ENCODE data around the gene CPLX3.
A peak's percentile ranks its signal among the peaks of the same experiment; 100 is the strongest.
"Not testable (repeated sequence)": the region's sequence is repeated elsewhere in the genome, so short reads cannot be mapped to it uniquely, and the experiment has no call there.

CPLX3 gene

DNA sequence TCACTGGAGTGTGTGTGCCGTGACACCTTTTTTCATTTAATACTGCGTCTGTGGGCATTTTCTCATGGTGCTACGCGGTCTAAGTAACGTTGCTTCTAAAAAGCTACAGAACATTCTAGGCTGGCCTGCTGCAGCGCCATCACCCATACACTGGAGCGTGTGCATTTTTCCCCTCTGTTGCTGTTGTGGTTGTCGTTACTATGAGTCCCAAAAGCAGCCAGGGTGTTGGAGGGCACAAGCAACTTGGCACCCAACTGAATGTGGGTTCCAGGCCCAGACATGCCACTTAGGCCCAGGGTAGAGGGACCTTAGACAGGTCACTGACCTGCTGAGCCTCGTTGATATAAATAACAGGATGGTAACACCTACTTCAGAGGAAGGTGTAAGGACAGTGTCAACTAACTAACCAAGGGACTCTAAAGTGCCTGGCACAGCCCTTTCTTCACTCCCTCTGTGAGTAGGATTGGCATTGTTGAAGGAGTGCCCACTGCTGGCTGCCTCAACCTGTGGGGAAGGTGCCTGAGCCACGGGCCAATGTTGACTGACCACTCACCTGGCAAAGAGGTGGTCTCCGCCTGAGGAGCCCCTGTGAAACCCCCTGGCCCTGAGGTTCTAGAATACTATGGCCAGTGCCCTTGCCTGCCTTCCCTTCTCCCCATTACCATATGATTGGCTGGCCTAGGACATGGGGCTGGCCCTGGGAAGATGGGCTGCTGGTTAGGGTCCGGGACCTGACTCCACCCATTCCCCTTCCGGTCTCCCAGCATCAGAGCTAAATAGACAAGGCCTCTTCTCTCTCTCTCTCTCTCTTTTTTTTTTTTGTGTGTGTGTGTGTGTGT lies 41.0 kb upstream of the CPLX3 start:
- Histone ChIP-seq H4K12ac (ENCODE audit: low read depth, low read length) (no peak overlapping the region), H3K4me1 (ENCODE audit: control insufficient read depth in 1 of 2, insufficient read depth in 2 of 2, low read length in 2 of 2) (peaks cover 18 to 23% of the 10 kb centered on the region in 2 experiments), H3K36me3 (ENCODE audit: control insufficient read depth in 1 of 2, insufficient read depth in 2 of 2, low read length in 2 of 2) (peaks cover 3 to 8% of the 10 kb centered on the region in 2 experiments), H3K27ac (ENCODE audit: low read depth, low read length) (no peak overlapping the region), H2BK12ac (ENCODE audit: low read length) (no peak overlapping the region), H3K79me1 (ENCODE audit: low read length) (peaks cover 7% of the 10 kb centered on the region), H3K23ac (ENCODE audit: low read length) (no peak overlapping the region), H2AK5ac (ENCODE audit: low read length) (no peak overlapping the region), H3K27me3 (ENCODE audit: insufficient read depth, low read length) (no peaks in the 10 kb centered on the region), H3K4me2 (ENCODE audit: low read length) (no peak overlapping the region), H3K4ac (ENCODE audit: low read depth, low read length) (no peak overlapping the region), H3K9me3 (ENCODE audit: insufficient read depth, low read depth, low read length) (no peaks in the 10 kb centered on the region), H4K8ac (ENCODE audit: low read depth, low read length) (no peak overlapping the region), H2AFZ (ENCODE audit: insufficient read depth, low read length, poor library complexity) (no peak overlapping the region), H3K18ac (ENCODE audit: low read length) (no peak overlapping the region), H4K91ac (ENCODE audit: low read depth, low read length) (no peak overlapping the region), H3K14ac (ENCODE audit: low read length) (no peak overlapping the region), H2BK5ac (ENCODE audit: low read depth, low read length, poor library complexity) (no peak overlapping the region), H3K79me2 (ENCODE audit: control insufficient read depth, insufficient read depth, low read length, poor library complexity) (peaks cover 10% of the 10 kb centered on the region), H2BK120ac (ENCODE audit: insufficient read depth, low read length, poor library complexity) (no peak overlapping the region), H3K4me3 (ENCODE audit: low read depth, low read length) (peak overlapping the region; percentile 19), H3K9ac (ENCODE audit: low read length) (no peak overlapping the region)
- WGBS (ENCODE audit: extremely low coverage, insufficient coverage, insufficient read length), result no CpG with 5 or more reads among the region's 13 CpGs
- no peak for DNase-seq

DNA sequence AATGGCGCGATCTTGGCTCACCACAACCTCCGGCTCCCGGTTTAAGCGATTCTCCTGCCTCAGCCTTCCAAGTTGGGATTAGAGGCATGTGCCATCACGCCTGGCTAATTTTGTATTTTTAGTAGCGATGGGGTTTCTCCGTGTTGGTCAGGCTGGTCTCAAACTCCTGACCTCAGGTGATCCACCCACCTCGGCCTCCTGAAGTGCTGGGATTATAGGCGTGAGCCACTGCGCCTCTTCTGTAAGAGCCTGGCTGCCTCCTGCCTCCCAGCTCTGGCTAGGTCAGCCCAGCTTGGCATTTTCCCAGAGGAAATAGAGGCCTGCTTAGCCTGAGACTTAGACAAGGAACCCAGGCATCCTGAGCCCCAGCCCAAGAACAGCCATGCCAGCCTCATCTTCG lies 40.3 kb upstream of the CPLX3 start:
- not testable (repeated sequence) for H3K79me1 ChIP-seq (ENCODE audit: low read length); H4K8ac ChIP-seq (ENCODE audit: low read depth, low read length); H3K18ac ChIP-seq (ENCODE audit: low read length); H3K4ac ChIP-seq (ENCODE audit: low read depth, low read length); H3K14ac ChIP-seq (ENCODE audit: low read length); H3K23ac ChIP-seq (ENCODE audit: low read length); H4K91ac ChIP-seq (ENCODE audit: low read depth, low read length); H3K9ac ChIP-seq (ENCODE audit: low read length); H2AK5ac ChIP-seq (ENCODE audit: low read length); H3K36me3 ChIP-seq (ENCODE audit: control insufficient read depth in 1 of 2, insufficient read depth in 2 of 2, low read length in 2 of 2); H2BK120ac ChIP-seq (ENCODE audit: insufficient read depth, low read length, poor library complexity); H2BK12ac ChIP-seq (ENCODE audit: low read length); H2AFZ ChIP-seq (ENCODE audit: insufficient read depth, low read length, poor library complexity); H3K4me2 ChIP-seq (ENCODE audit: low read length); H4K12ac ChIP-seq (ENCODE audit: low read depth, low read length); H3K9me3 ChIP-seq (ENCODE audit: insufficient read depth, low read depth, low read length); H2BK5ac ChIP-seq (ENCODE audit: low read depth, low read length, poor library complexity); H3K27me3 ChIP-seq (ENCODE audit: insufficient read depth, low read length); H3K27ac ChIP-seq (ENCODE audit: low read depth, low read length); H3K4me3 ChIP-seq (ENCODE audit: low read depth, low read length); DNase-seq
- Histone ChIP-seq H3K4me1 (ENCODE audit: control insufficient read depth in 1 of 2, insufficient read depth in 2 of 2, low read length in 2 of 2) (peaks cover 18 to 20% of the 10 kb centered on the region in 2 experiments), H3K79me2 (ENCODE audit: control insufficient read depth, insufficient read depth, low read length, poor library complexity) (peaks cover 10% of the 10 kb centered on the region)
- WGBS (ENCODE audit: extremely low coverage, insufficient coverage, insufficient read length), result no CpG with 5 or more reads among the region's 12 CpGs

DNA sequence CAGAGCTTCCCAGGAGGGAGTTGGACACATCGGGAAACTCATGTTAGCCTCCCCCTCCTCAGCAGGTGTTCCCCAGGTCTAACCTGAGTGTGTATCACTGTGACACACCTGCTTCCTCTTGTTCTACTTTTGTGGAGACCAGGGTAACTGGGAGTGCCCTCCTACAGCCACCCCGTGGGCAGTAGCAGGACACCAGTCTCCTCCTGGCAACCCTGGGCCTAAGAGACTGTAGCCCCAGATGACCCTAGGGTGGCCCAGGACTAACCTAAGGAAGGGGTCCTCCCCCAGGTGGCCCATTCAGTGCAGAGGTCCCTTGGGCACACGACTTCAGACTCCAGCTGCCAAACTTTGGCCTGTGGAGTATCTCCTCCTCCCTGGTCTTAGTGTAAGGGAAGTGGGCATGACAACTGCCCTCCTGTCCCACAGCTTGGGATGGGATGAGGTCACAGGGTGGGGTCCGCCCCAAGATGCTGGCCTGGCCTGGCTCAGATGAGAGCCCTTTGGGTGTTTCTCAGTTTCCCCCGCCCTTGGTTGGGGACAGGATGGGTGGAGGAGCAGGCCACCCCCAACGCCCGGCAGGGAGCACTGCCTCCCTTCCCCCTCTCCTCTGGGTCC lies 39.8 kb upstream of the CPLX3 start:
- no CpG with 5 or more reads among the region's 7 CpGs for WGBS (ENCODE audit: extremely low coverage, insufficient coverage, insufficient read length)
- Histone ChIP-seq H3K18ac (ENCODE audit: low read length) (no peak overlapping the region), H3K27me3 (ENCODE audit: insufficient read depth, low read length) (no peaks in the 10 kb centered on the region)

DNA sequence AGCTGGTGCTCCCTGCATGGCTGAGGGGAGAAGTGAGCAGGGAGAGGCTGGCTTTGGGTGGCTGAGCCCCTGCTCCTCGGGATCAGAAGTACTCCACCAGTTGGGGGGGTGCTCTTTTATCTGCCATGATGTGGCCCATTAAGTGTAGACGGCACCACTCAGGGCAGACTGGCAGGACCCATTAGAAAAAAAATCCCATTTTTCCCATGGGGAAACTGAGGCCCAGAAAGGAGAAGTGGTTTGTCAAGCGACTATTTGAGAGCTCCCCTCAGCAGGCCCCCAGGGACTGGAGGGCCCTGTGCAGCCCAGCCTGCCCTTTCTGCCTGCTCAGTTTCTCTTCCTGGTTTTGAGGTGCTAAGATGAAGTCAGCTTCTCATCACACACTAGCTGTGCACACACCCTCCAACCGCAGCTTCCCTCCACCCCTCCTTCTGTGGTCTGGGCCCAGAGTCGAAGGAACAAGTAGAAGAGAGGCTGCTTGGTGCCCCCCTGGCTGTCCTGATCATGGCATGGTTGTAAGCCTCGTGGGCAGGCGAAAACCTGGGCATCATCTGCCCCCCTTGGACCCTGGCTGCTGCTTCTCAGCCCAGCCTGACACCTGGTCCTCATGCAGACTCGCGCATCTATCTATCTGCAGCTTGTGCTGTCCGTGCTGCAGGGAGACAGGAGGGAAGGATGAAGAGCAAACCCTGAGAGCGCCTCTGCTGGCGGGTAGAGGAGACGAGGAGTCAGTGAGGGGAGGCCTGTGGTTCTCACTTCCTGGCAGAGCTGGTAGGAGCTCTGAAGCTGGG lies 39.0 kb upstream of the CPLX3 start:
- H2BK120ac ChIP-seq (ENCODE audit: insufficient read depth, low read length, poor library complexity), result no peak overlapping the region
- no peak overlapping the region for H3K4me3 ChIP-seq (ENCODE audit: low read depth, low read length)
- WGBS (ENCODE audit: extremely low coverage, insufficient coverage, insufficient read length), result no CpG with 5 or more reads among the region's 13 CpGs
- no peak overlapping the region for H3K9ac ChIP-seq (ENCODE audit: low read length)
- no peak overlapping the region for H3K23ac ChIP-seq (ENCODE audit: low read length)
- no peak overlapping the region for H2AFZ ChIP-seq (ENCODE audit: insufficient read depth, low read length, poor library complexity)
- no peak overlapping the region for H3K4ac ChIP-seq (ENCODE audit: low read depth, low read length)
- H3K36me3 ChIP-seq (ENCODE audit: control insufficient read depth in 1 of 2, insufficient read depth in 2 of 2, low read length in 2 of 2), result peaks cover 3 to 8% of the 10 kb centered on the region in 2 experiments
- peak in 1 of 2 donors; percentile 42 for DNase-seq
- H3K18ac ChIP-seq (ENCODE audit: low read length), result no peak overlapping the region
- H4K91ac ChIP-seq (ENCODE audit: low read depth, low read length), result no peak overlapping the region
- H2AK5ac ChIP-seq (ENCODE audit: low read length), result no peak overlapping the region
- no peak overlapping the region for H3K4me2 ChIP-seq (ENCODE audit: low read length)
- H3K79me1 ChIP-seq (ENCODE audit: low read length), result peaks cover 3% of the 10 kb centered on the region
- H3K14ac ChIP-seq (ENCODE audit: low read length), result no peak overlapping the region
- H4K8ac ChIP-seq (ENCODE audit: low read depth, low read length), result no peak overlapping the region
- H3K79me2 ChIP-seq (ENCODE audit: control insufficient read depth, insufficient read depth, low read length, poor library complexity), result peaks cover 9% of the 10 kb centered on the region
- peaks cover 13 to 15% of the 10 kb centered on the region in 2 experiments for H3K4me1 ChIP-seq (ENCODE audit: control insufficient read depth in 1 of 2, insufficient read depth in 2 of 2, low read length in 2 of 2)
- H4K12ac ChIP-seq (ENCODE audit: low read depth, low read length), result no peak overlapping the region
- no peak overlapping the region for H2BK12ac ChIP-seq (ENCODE audit: low read length)
- H2BK5ac ChIP-seq (ENCODE audit: low read depth, low read length, poor library complexity), result no peak overlapping the region
- H3K9me3 ChIP-seq (ENCODE audit: insufficient read depth, low read depth, low read length), result no peaks in the 10 kb centered on the region
- no peaks in the 10 kb centered on the region for H3K27me3 ChIP-seq (ENCODE audit: insufficient read depth, low read length)
- no peak overlapping the region for H3K27ac ChIP-seq (ENCODE audit: low read depth, low read length)

More for the DNA sequence above, 39.8 kb upstream of the CPLX3 start:
- H3K23ac ChIP-seq (ENCODE audit: low read length), result no peak overlapping the region
- no peaks in the 10 kb centered on the region for H3K9me3 ChIP-seq (ENCODE audit: insufficient read depth, low read depth, low read length)
- no peak overlapping the region for H2BK120ac ChIP-seq (ENCODE audit: insufficient read depth, low read length, poor library complexity)
- peaks cover 3 to 8% of the 10 kb centered on the region in 2 experiments for H3K36me3 ChIP-seq (ENCODE audit: control insufficient read depth in 1 of 2, insufficient read depth in 2 of 2, low read length in 2 of 2)
- no peak overlapping the region for H3K9ac ChIP-seq (ENCODE audit: low read length)
- no peak for DNase-seq
- no peak overlapping the region for H2BK5ac ChIP-seq (ENCODE audit: low read depth, low read length, poor library complexity)
- H4K8ac ChIP-seq (ENCODE audit: low read depth, low read length), result no peak overlapping the region
- H3K14ac ChIP-seq (ENCODE audit: low read length), result no peak overlapping the region
- H2AK5ac ChIP-seq (ENCODE audit: low read length), result no peak overlapping the region
- H2AFZ ChIP-seq (ENCODE audit: insufficient read depth, low read length, poor library complexity), result no peak overlapping the region
- no peak overlapping the region for H2BK12ac ChIP-seq (ENCODE audit: low read length)
- H3K4me1 ChIP-seq (ENCODE audit: control insufficient read depth in 1 of 2, insufficient read depth in 2 of 2, low read length in 2 of 2), result peaks cover 13 to 14% of the 10 kb centered on the region in 2 experiments
- no peak overlapping the region for H3K4ac ChIP-seq (ENCODE audit: low read depth, low read length)
- H3K4me2 ChIP-seq (ENCODE audit: low read length), result no peak overlapping the region
- H3K27ac ChIP-seq (ENCODE audit: low read depth, low read length), result no peak overlapping the region
- H4K91ac ChIP-seq (ENCODE audit: low read depth, low read length), result no peak overlapping the region
- H3K4me3 ChIP-seq (ENCODE audit: low read depth, low read length), result no peak overlapping the region
- H3K79me2 ChIP-seq (ENCODE audit: control insufficient read depth, insufficient read depth, low read length, poor library complexity), result peaks cover 10% of the 10 kb centered on the region
- peaks cover 7% of the 10 kb centered on the region for H3K79me1 ChIP-seq (ENCODE audit: low read length)
- H4K12ac ChIP-seq (ENCODE audit: low read depth, low read length), result no peak overlapping the region

Data from trophoblast cell (in vitro differentiated cells and primary cell).